ENCODE measurements around the gene TNS3.

DNA sequence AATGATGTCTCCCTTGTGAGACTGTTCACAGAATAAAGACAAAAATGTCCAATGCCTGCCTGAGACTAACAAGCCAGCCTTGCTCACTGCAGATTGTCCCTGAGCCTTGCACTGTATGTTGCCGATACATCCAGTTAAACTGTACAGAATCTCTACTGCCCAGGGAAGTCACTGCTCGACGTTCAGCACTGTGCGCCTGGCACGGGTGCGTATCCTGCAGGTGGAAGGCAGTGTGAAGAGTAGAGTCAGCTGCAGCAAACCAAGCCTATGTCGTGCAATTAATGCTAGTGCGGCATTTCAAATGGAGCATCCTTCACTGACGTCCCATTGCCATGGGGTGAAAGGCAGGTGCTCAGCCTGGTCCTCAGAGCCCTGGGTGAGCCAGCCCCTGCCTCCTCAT is 132.9 kb downstream of the TNS3 start:
- TF ChIP-seq EZH2 (IDR thresholded peaks at IDR 0.05) (no peak), POLR2AphosphoS5 (IDR thresholded peaks at IDR 0.05; ENCODE audit: borderline replicate concordance, low read depth, low read length) (no peak), FOXP2 (optimal IDR thresholded peaks at IDR 0.05; ENCODE audit: control extremely low read depth, extremely low read length, insufficient read depth) (no peak)
